HEK293T (cell line): ENCODE data around the gene RASA1.

Source experiments
- ARNT ChIP-seq: fragments of 450-650 bp; IDR thresholded peaks from 2 replicates; pipeline ENCODE4 v1.6.1; 2017; ENCODE audit warnings: mild to moderate bottlenecking
- BHLHE40 ChIP-seq: fragments of 450-650 bp; IDR thresholded peaks from 2 replicates; pipeline ENCODE4 v1.6.1; 2016; ENCODE audit warnings: mild to moderate bottlenecking, moderate library complexity, borderline replicate concordance
- CTBP1 ChIP-seq: fragments of 450-650 bp; IDR thresholded peaks from 2 replicates; pipeline ENCODE4 v1.6.1; 2016; ENCODE audit warnings: borderline replicate concordance
- FOXA1 ChIP-seq: fragments of 450-650 bp; IDR thresholded peaks from 2 replicates; pipeline ENCODE4 v1.6.1; 2016; ENCODE audit warnings: mild to moderate bottlenecking
- FOXK2 ChIP-seq: fragments of 450-650 bp; IDR thresholded peaks from 2 replicates; pipeline ENCODE4 v1.6.1; 2016; ENCODE audit warnings: mild to moderate bottlenecking
- FOXM1 ChIP-seq: fragments of 450-650 bp; IDR thresholded peaks from 2 replicates; pipeline ENCODE4 v1.6.1; 2017; ENCODE audit warnings: mild to moderate bottlenecking, borderline replicate concordance
- HDGF ChIP-seq: fragments of 450-650 bp; IDR thresholded peaks from 2 replicates; pipeline ENCODE4 v1.6.1; 2017; ENCODE audit warnings: antibody characterized with exemption, borderline replicate concordance
- L3MBTL2 ChIP-seq: fragments of 450-650 bp; conservative IDR thresholded peaks from 2 replicates; pipeline ENCODE4 v1.6.1; 2016; ENCODE audit warnings: mild to moderate bottlenecking
- PKNOX1 ChIP-seq: fragments of 450-650 bp; IDR thresholded peaks from 2 replicates; pipeline ENCODE4 v1.6.1; 2016
- SP1 ChIP-seq: fragments of 450-650 bp; IDR thresholded peaks from 2 replicates; pipeline ENCODE4 v1.6.1; 2017
- SUZ12 ChIP-seq: fragments of 450-650 bp; IDR thresholded peaks from 2 replicates; pipeline ENCODE4 v1.6.1; 2016; ENCODE audit warnings: mild to moderate bottlenecking
- TARDBP ChIP-seq: fragments of 450-650 bp; IDR thresholded peaks from 2 replicates; pipeline ENCODE4 v1.6.1; 2016
- ZNF384 ChIP-seq: fragments of 450-650 bp; IDR thresholded peaks from 2 replicates; pipeline ENCODE4 v1.6.1; 2016

DNA sequence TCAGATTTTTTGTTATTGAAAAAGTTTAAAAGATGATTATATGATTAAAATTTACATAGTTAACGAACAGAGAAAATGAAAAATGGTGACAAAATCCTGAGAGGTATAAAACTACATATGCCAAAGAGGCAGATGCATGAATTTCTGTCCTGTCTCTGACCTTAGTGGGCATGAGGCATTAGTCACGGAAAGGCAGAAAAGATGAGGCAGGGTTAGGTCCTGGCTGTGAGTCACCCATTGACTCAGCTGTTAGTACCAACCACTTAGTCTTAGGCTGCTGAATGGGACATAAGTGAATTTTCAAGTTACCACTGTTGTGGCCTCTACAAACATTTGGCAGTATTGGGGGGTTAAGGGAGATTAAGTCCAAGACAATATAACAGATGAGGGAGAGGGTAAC, 33.1 kb downstream of the RASA1 start:
- TF ChIP-seq ARNT (no peak), PKNOX1 (no peak), FOXA1 (no peak), SUZ12 (no peak), HDGF (no peak), BHLHE40 (no peak), TARDBP (no peak), SP1 (no peak), ZNF384 (no peak), FOXK2 (no peak), L3MBTL2 (no peak), FOXM1 (no peak), CTBP1 (no peak)
